ENCODE measurements around the gene U2AF1L4.

DNA sequence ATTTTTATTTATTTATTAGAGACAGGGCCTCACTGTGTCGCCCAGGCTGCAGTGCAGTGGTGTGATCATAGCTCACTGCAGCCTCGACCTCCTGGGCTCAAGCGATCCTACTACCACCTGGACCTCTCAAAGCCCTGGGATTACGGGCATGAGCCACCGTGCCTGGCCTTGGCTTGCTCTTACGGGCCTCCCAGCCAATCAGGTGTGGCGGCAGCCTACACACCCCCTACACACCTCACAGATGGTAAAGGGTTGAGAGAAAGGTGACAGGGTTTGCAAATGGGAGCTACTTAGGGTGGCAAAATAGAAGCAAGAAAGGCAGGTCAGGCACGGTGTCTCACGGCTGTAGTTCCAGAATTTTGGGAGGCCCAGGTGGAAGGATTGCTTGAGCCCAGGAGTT, 41.9 kb downstream of the U2AF1L4 start:
- TF ChIP-seq, protein P1, sequence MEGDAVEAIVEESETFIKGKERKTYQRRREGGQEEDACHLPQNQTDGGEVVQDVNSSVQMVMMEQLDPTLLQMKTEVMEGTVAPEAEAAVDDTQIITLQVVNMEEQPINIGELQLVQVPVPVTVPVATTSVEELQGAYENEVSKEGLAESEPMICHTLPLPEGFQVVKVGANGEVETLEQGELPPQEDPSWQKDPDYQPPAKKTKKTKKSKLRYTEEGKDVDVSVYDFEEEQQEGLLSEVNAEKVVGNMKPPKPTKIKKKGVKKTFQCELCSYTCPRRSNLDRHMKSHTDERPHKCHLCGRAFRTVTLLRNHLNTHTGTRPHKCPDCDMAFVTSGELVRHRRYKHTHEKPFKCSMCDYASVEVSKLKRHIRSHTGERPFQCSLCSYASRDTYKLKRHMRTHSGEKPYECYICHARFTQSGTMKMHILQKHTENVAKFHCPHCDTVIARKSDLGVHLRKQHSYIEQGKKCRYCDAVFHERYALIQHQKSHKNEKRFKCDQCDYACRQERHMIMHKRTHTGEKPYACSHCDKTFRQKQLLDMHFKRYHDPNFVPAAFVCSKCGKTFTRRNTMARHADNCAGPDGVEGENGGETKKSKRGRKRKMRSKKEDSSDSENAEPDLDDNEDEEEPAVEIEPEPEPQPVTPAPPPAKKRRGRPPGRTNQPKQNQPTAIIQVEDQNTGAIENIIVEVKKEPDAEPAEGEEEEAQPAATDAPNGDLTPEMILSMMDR (IDR thresholded peaks at IDR 0.05), result no peak
- TF ChIP-seq POLR2A (IDR thresholded peaks at IDR 0.05), result no peak
